ENCODE measurements around the gene ZNF784. TPM values are rescaled to one million over a fixed set of nuclear protein-coding genes. Genes with fewer than 3 reads are reported as not detected.
"Not testable (repeated sequence)": the region's sequence is repeated elsewhere in the genome, so short reads cannot be mapped to it uniquely, and the experiment has no call there.

The ZNF784 gene
- total and polyA plus RNA-seq, 4 donors = 0.79 to 6.0 (median 3.8) TPM

GRCh38 chr19:55578031-55578760 lies 46.2 kb downstream of the ZNF784 start:
- H3K4me1 ChIP-seq (ENCODE audit: control insufficient read depth in 4 of 4, insufficient read depth in 4 of 4, low read length in 3 of 4) = peaks cover 6 to 23% (median 19%) of the 10 kb centered on the region in 4 donors
- H3K27me3 ChIP-seq (ENCODE audit: control insufficient read depth in 4 of 4, insufficient read depth in 4 of 4, low read length in 3 of 4) = no peaks in the 10 kb centered on the region
- no peak overlapping the region for H3K27ac ChIP-seq (ENCODE audit: low read depth in 1 of 2, low read length in 2 of 2)
- no peak for DNase-seq (ENCODE audit: low spot score)
- TF ChIP-seq REST (IDR thresholded peaks at IDR 0.05) (no peak), GABPA (IDR thresholded peaks at IDR 0.05 in 1 of 2, conservative IDR thresholded peaks at IDR 0.05 in 1 of 2) (no peak), FOXA2 (IDR thresholded peaks at IDR 0.05) (no peak), SP1 (IDR thresholded peaks at IDR 0.05) (no peak), MAX (IDR thresholded peaks at IDR 0.05) (no peak), EGR1 (IDR thresholded peaks at IDR 0.05; ENCODE audit: low read depth in 2 of 2) (no peak), NR2F2 (IDR thresholded peaks at IDR 0.05) (no peak), ZBTB33 (IDR thresholded peaks at IDR 0.05) (no peak)
- no peaks in the 10 kb centered on the region for H3K9me3 ChIP-seq (ENCODE audit: control insufficient read depth in 4 of 4, low read length in 3 of 4)
- WGBS = 96% methylated on average over 83 of the region's 83 CpGs
- no peak overlapping the region for H3K9ac ChIP-seq (ENCODE audit: low read depth in 1 of 2, low read length in 2 of 2)
- peaks cover 0 to 7% (median 2%) of the 10 kb centered on the region in 4 donors for H3K36me3 ChIP-seq (ENCODE audit: control insufficient read depth in 4 of 4, insufficient read depth in 3 of 4, low read depth in 1 of 4, low read length in 3 of 4)
- H3K4me3 ChIP-seq (ENCODE audit: low read depth in 1 of 3, low read length in 3 of 3) = no peak overlapping the region

GRCh38 chr19:55576746-55577145 lies 47.6 kb downstream of the ZNF784 start:
- no peak overlapping the region for H3K27ac ChIP-seq (ENCODE audit: low read depth in 1 of 2, low read length in 2 of 2)
- no peak overlapping the region for H3K9ac ChIP-seq (ENCODE audit: low read depth in 1 of 2, low read length in 2 of 2)
- TF ChIP-seq TAF1 (conservative IDR thresholded peaks at IDR 0.05) = no peak
- TF ChIP-seq EGR1 (IDR thresholded peaks at IDR 0.05; ENCODE audit: low read depth in 2 of 2) = no peak
- TF ChIP-seq HNF4A (conservative IDR thresholded peaks at IDR 0.05) = no peak
- TF ChIP-seq FOXA2 (IDR thresholded peaks at IDR 0.05) = no peak
- no peak for TF ChIP-seq FOXA1 (IDR thresholded peaks at IDR 0.05)
- no peak for TF ChIP-seq YY1 (IDR thresholded peaks at IDR 0.05)
- no peak for TF ChIP-seq RXRA (IDR thresholded peaks at IDR 0.05)
- 92% methylated on average over 5 of the region's 5 CpGs for WGBS
- peaks cover 3 to 15% (median 11%) of the 10 kb centered on the region in 4 donors for H3K4me1 ChIP-seq (ENCODE audit: control insufficient read depth in 4 of 4, insufficient read depth in 4 of 4, low read length in 3 of 4)
- H3K36me3 ChIP-seq (ENCODE audit: control insufficient read depth in 4 of 4, insufficient read depth in 3 of 4, low read depth in 1 of 4, low read length in 3 of 4) = peaks cover 0 to 7% (median 2%) of the 10 kb centered on the region in 4 donors
- no peak overlapping the region for H3K4me3 ChIP-seq (ENCODE audit: low read depth in 1 of 3, low read length in 3 of 3)
- H3K9me3 ChIP-seq (ENCODE audit: control insufficient read depth in 4 of 4, low read length in 3 of 4) = no peaks in the 10 kb centered on the region
- DNase-seq (ENCODE audit: low spot score) = no peak
- no peaks in the 10 kb centered on the region for H3K27me3 ChIP-seq (ENCODE audit: control insufficient read depth in 4 of 4, insufficient read depth in 4 of 4, low read length in 3 of 4)

- H3K36me3 ChIP-seq (ENCODE audit: control insufficient read depth in 4 of 4, insufficient read depth in 3 of 4, low read depth in 1 of 4, low read length in 3 of 4); DNase-seq (ENCODE audit: low spot score); H3K9ac ChIP-seq (ENCODE audit: low read depth in 1 of 2, low read length in 2 of 2); H3K4me3 ChIP-seq (ENCODE audit: low read depth in 1 of 3, low read length in 3 of 3); H3K27me3 ChIP-seq (ENCODE audit: control insufficient read depth in 4 of 4, insufficient read depth in 4 of 4, low read length in 3 of 4); H3K9me3 ChIP-seq (ENCODE audit: control insufficient read depth in 4 of 4, low read length in 3 of 4); H3K4me1 ChIP-seq (ENCODE audit: control insufficient read depth in 4 of 4, insufficient read depth in 4 of 4, low read length in 3 of 4); H3K27ac ChIP-seq (ENCODE audit: low read depth in 1 of 2, low read length in 2 of 2): not testable (repeated sequence)
- 84% methylated on average over 6 of the region's 6 CpGs for WGBS
Observed at GRCh38 chr19:55573929-55574328, 50.4 kb downstream of the ZNF784 start.

Other genes starting within 250 kb of the ZNF784 start
- not detected for gene TMEM190, start 247.7 kb downstream of the ZNF784 start, total RNA-seq
- gene TMEM190, start 247.7 kb downstream of the ZNF784 start, polyA plus RNA-seq = not detected
- under 1 TPM; 0.08 to 0.47 TPM for gene TMEM238, start 240.3 kb downstream of the ZNF784 start, total RNA-seq
- under 1 TPM; 0.47 to 0.54 TPM for gene TMEM238, start 240.3 kb downstream of the ZNF784 start, polyA plus RNA-seq
- 100 to 1,000 TPM; 116 to 150 TPM for gene RPL28, start 238.6 kb downstream of the ZNF784 start, total RNA-seq
- 100 to 1,000 TPM; 177 to 535 TPM for gene RPL28, start 238.6 kb downstream of the ZNF784 start, polyA plus RNA-seq
- gene UBE2S, start 216.8 kb downstream of the ZNF784 start, total RNA-seq = 10 to 100 TPM in 1 of 2 donors, 1 to 10 TPM in 1; 5.2 to 95.2 TPM
- gene UBE2S, start 216.8 kb downstream of the ZNF784 start, polyA plus RNA-seq = 1 to 10 TPM; 6.7 to 6.9 TPM
- 1 to 10 TPM in 1 of 2 donors, not detected in 1; 1.6 TPM for gene SHISA7, start 181.3 kb downstream of the ZNF784 start, total RNA-seq
- gene SHISA7, start 181.3 kb downstream of the ZNF784 start, polyA plus RNA-seq = not detected
- gene ISOC2, start 162.9 kb downstream of the ZNF784 start, total RNA-seq = 100 to 1,000 TPM in 1 of 2 donors, 10 to 100 TPM in 1; 49.1 to 101 TPM
- 100 to 1,000 TPM; 136 to 181 TPM for gene ISOC2, start 162.9 kb downstream of the ZNF784 start, polyA plus RNA-seq
- gene C19orf85, start 159.8 kb downstream of the ZNF784 start, total RNA-seq = not detected
- not detected for gene C19orf85, start 159.8 kb downstream of the ZNF784 start, polyA plus RNA-seq
- gene ZNF628, start 147.9 kb downstream of the ZNF784 start, total RNA-seq = 1 to 10 TPM; 1.1 to 1.9 TPM
- 1 to 10 TPM in 1 of 2 donors, under 1 TPM in 1; 0.99 to 4.4 TPM for gene ZNF628, start 147.9 kb downstream of the ZNF784 start, polyA plus RNA-seq
- gene NAT14, start 139.4 kb downstream of the ZNF784 start, total RNA-seq = 1 to 10 TPM; 1.4 to 3.7 TPM
- gene NAT14, start 139.4 kb downstream of the ZNF784 start, polyA plus RNA-seq = 1 to 10 TPM; 2.6 to 3.5 TPM
- under 1 TPM; 0.19 to 0.84 TPM for gene SSC5D, start 136.1 kb downstream of the ZNF784 start, total RNA-seq
- gene SSC5D, start 136.1 kb downstream of the ZNF784 start, polyA plus RNA-seq = 1 to 10 TPM in 1 of 2 donors, under 1 TPM in 1; 0.08 to 1.0 TPM
- not detected for gene SBK2, start 87.4 kb downstream of the ZNF784 start, total RNA-seq
- gene SBK2, start 87.4 kb downstream of the ZNF784 start, polyA plus RNA-seq = not detected
- not detected for gene SBK3, start 79.0 kb downstream of the ZNF784 start, total RNA-seq
- gene SBK3, start 79.0 kb downstream of the ZNF784 start, polyA plus RNA-seq = under 1 TPM in 1 of 2 donors, not detected in 1; 0.03 TPM
- under 1 TPM; 0.92 to 0.93 TPM for gene ZNF579, start 43.7 kb downstream of the ZNF784 start, total RNA-seq
- gene ZNF579, start 43.7 kb downstream of the ZNF784 start, polyA plus RNA-seq = 1 to 10 TPM; 1.4 to 3.3 TPM
- gene FIZ1, start 25.0 kb downstream of the ZNF784 start, total RNA-seq = 1 to 10 TPM; 2.2 to 2.3 TPM
- gene FIZ1, start 25.0 kb downstream of the ZNF784 start, polyA plus RNA-seq = 1 to 10 TPM; 1.1 to 4.3 TPM
- 1 to 10 TPM; 6.7 to 8.8 TPM for gene ZNF524, start 24.3 kb downstream of the ZNF784 start, total RNA-seq
- gene ZNF524, start 24.3 kb downstream of the ZNF784 start, polyA plus RNA-seq = 10 to 100 TPM; 11.5 to 12.3 TPM
- 1 to 10 TPM; 1.4 to 1.8 TPM for gene ZNF865, start 18.9 kb downstream of the ZNF784 start, total RNA-seq
- 1 to 10 TPM in 1 of 2 donors, under 1 TPM in 1; 0.38 to 3.1 TPM for gene ZNF865, start 18.9 kb downstream of the ZNF784 start, polyA plus RNA-seq
- 1 to 10 TPM; 2.6 to 5.0 TPM for gene ZNF580, start 16.4 kb upstream of the ZNF784 start, total RNA-seq
- 1 to 10 TPM; 5.1 to 5.2 TPM for gene ZNF580, start 16.4 kb upstream of the ZNF784 start, polyA plus RNA-seq
- 1 to 10 TPM; 2.1 to 7.3 TPM for gene ZNF581, start 19.1 kb upstream of the ZNF784 start, total RNA-seq
- gene ZNF581, start 19.1 kb upstream of the ZNF784 start, polyA plus RNA-seq = 1 to 10 TPM; 4.8 to 5.6 TPM
- 1 to 10 TPM; 3.6 to 5.6 TPM for gene CCDC106, start 23.6 kb upstream of the ZNF784 start, total RNA-seq
- 10 to 100 TPM in 1 of 2 donors, 1 to 10 TPM in 1; 6.1 to 13.5 TPM for gene CCDC106, start 23.6 kb upstream of the ZNF784 start, polyA plus RNA-seq
- gene U2AF2, start 30.5 kb upstream of the ZNF784 start, total RNA-seq = 10 to 100 TPM; 49.4 to 66.6 TPM
- 10 to 100 TPM in 1 of 2 donors, 1 to 10 TPM in 1; 8.6 to 53.1 TPM for gene U2AF2, start 30.5 kb upstream of the ZNF784 start, polyA plus RNA-seq
- 100 to 1,000 TPM in 1 of 2 donors, 10 to 100 TPM in 1; 49.0 to 107 TPM for gene EPN1, start 50.7 kb upstream of the ZNF784 start, total RNA-seq
- gene EPN1, start 50.7 kb upstream of the ZNF784 start, polyA plus RNA-seq = 100 to 1,000 TPM in 1 of 2 donors, 10 to 100 TPM in 1; 18.6 to 117 TPM
- not detected for gene NLRP9, start 113.8 kb upstream of the ZNF784 start, total RNA-seq
- not detected for gene NLRP9, start 113.8 kb upstream of the ZNF784 start, polyA plus RNA-seq
- not detected for gene RFPL4A, start 134.5 kb upstream of the ZNF784 start, total RNA-seq
- under 1 TPM; 0.12 to 0.82 TPM for gene RFPL4A, start 134.5 kb upstream of the ZNF784 start, polyA plus RNA-seq
- under 1 TPM in 1 of 2 donors, not detected in 1; 0.33 TPM for gene RFPL4AL1, start 144.6 kb upstream of the ZNF784 start, total RNA-seq
- gene RFPL4AL1, start 144.6 kb upstream of the ZNF784 start, polyA plus RNA-seq = under 1 TPM in 1 of 2 donors, not detected in 1; 0.13 TPM
- under 1 TPM in 1 of 2 donors, not detected in 1; 0.33 TPM for gene NLRP11, start 207.4 kb upstream of the ZNF784 start, total RNA-seq
- gene NLRP11, start 207.4 kb upstream of the ZNF784 start, polyA plus RNA-seq = under 1 TPM in 1 of 2 donors, not detected in 1; 0.28 TPM
- gene NLRP4, start 212.0 kb upstream of the ZNF784 start, total RNA-seq = not detected
- not detected for gene NLRP4, start 212.0 kb upstream of the ZNF784 start, polyA plus RNA-seq